GM19099 (cell line): ENCODE results near the gene AMOTL1.

Experiments
- POLR2A ChIP-seq: IDR thresholded peaks from 3 replicates; pipeline ENCODE4 v1.6.1; 2011; ENCODE audit warnings: low read depth; ENCODE audit not compliant: insufficient read length; ENCODE audit errors: extremely low read depth

AMOTL1 gene

GRCh38 chr11:94775567-94776327, 7.6 kb downstream of the AMOTL1 start:
- no peak for TF ChIP-seq POLR2A

- TF ChIP-seq POLR2A, result no peak
Observed at GRCh38 chr11:94776351-94777321, 8.5 kb downstream of the AMOTL1 start.

GRCh38 chr11:94780432-94780831, 12.3 kb downstream of the AMOTL1 start:
- no peak for TF ChIP-seq POLR2A

- TF ChIP-seq POLR2A, result no peak
Observed at GRCh38 chr11:94781837-94782236, 13.7 kb downstream of the AMOTL1 start.

- no peak for TF ChIP-seq POLR2A
Observed at GRCh38 chr11:94782446-94782845, 14.3 kb downstream of the AMOTL1 start.

- no peak for TF ChIP-seq POLR2A
Observed at GRCh38 chr11:94784884-94785283, 16.7 kb downstream of the AMOTL1 start.

- TF ChIP-seq POLR2A, result no peak
Observed at GRCh38 chr11:94785509-94785908, 17.4 kb downstream of the AMOTL1 start.

- TF ChIP-seq POLR2A, result no peak
Observed at GRCh38 chr11:94786264-94787126, 18.3 kb downstream of the AMOTL1 start.

- TF ChIP-seq POLR2A, result no peak
Observed at GRCh38 chr11:94787801-94788200, 19.6 kb downstream of the AMOTL1 start.

GRCh38 chr11:94788396-94788795, 20.2 kb downstream of the AMOTL1 start:
- no peak for TF ChIP-seq POLR2A

GRCh38 chr11:94790197-94790596, 22.0 kb downstream of the AMOTL1 start:
- no peak for TF ChIP-seq POLR2A

- TF ChIP-seq POLR2A, result no peak
Observed at GRCh38 chr11:94790661-94791180, 22.6 kb downstream of the AMOTL1 start.

- no peak for TF ChIP-seq POLR2A
Observed at GRCh38 chr11:94791216-94791889, 23.2 kb downstream of the AMOTL1 start.

GRCh38 chr11:94792451-94792850, 24.3 kb downstream of the AMOTL1 start:
- TF ChIP-seq POLR2A, result no peak
